Effector CD4-positive, alpha-beta T cell (primary cell): ENCODE measurements around the gene MTCL1.

Experiments
- DNase-seq: peaks from one replicate; pipeline ENCODE4 v3.0.0-alpha.2; 2020

MTCL1 gene

GRCh38 chr18:8794934-8795280, 89.6 kb downstream of the MTCL1 start:
- DNase-seq, result no peak

GRCh38 chr18:8795586-8796325, 90.4 kb downstream of the MTCL1 start:
- DNase-seq, result no peak

GRCh38 chr18:8797206-8797605, 91.8 kb downstream of the MTCL1 start:
- no peak for DNase-seq

GRCh38 chr18:8799001-8799400, 93.6 kb downstream of the MTCL1 start:
- DNase-seq, result no peak

DNA sequence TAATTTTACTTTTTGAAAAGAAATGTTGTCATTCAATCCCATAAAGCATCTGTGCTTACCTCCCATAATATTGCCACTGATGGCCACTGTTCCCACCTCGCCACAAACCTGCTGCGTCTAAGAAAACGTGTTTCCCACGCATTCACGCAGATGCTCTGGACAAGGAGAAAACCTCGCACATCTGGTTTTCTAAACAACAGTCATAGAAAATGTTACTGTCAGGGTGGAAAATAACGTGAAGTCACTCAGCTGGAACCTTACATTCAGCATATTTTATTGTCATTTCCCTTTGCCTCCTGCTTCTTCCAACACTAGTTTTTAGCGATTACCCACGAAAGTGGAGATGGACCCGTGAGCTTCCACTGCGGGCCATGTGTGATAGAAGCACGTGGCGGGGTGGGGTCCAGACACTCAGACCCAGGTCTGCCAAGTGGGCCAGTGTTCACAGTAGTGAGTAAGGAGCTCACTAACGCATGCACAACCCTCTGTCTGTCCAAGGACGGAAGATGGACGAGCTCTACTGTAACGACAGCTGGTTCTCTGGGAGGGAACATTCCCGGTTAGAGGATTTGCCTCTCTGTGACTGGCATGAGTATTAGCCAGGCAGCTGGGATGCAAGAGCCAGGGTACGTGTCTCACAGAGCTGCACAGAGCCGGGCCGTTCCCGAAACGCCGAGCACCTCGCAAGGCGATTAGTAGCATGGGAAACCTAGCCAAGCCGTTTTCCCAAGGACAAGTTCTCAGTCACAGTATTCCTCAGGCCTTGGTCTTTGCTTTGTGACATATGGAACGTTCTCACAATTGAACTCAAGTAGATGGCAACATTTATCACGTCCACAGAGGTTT, 94.5 kb downstream of the MTCL1 start:
- no peak for DNase-seq

DNA sequence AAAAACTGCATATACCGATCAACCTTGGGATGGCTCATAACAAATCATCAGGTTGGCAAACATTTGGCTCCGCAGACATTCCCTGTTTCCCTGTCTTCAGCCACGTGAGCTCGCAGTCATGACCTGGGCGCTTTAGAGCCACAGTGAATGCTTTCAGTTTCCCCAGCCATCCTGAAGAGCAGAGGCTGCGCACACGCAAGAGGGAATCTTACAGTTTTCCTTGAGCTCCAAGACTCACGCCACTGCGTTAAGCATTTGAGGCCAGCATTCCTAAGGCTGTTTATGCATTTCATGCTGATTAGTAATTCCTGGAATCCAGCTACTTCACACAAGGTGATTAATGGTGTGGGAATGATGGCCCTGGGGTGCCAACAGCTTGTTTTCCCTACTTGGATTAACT, 95.1 kb downstream of the MTCL1 start:
- no peak for DNase-seq

DNA sequence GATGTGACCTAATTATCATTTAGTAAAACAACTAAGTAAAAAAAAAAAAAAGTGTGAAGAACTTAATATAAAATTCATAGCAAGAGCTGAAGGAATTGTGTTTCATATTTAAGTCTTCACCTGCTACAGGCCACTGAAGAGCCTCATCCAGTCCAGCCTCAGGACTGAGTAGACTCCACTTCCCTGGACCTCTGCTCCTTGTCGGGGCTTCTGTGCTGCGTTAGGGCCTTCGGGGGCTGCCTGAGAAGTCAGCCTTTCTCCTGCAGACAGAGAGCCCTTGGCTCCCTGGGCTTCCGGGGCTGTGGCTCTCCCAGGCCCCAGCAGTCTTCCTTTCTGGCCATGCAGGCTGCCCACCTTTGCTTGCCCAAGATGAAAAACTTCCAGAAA, 95.5 kb downstream of the MTCL1 start:
- no peak for DNase-seq

GRCh38 chr18:8801263-8801901, 96.0 kb downstream of the MTCL1 start:
- DNase-seq, result no peak

DNA sequence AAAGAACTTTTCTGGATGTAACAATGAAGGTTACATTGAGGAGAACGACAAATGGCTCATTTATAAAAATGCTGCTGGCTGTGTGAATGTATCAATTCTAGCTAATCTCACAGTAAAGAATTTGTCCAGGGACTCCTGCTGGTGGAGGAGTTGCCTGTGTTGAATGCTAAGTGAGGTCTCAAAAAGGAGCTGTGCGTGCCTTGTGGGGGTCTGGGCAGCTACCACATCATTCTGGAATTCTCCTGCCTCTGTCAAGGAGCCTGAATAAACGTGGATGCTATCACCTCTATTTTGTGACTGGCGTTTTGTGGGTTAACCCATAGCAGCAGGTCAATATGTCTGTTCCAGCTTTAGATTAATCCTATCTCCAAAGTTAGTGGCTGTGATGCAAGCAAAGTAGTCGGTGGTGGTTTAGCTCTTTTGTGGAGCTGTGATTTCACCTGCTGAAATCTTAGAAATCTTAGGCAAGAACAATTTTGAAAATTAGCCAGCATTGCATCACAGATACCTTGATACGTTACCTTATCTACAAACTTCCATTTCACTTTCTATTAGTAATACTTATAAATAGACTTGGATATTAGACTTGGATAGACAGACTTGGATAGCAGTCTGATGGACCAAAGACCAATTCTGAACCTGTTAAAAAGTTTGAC, 96.8 kb downstream of the MTCL1 start:
- DNase-seq, result no peak

DNA sequence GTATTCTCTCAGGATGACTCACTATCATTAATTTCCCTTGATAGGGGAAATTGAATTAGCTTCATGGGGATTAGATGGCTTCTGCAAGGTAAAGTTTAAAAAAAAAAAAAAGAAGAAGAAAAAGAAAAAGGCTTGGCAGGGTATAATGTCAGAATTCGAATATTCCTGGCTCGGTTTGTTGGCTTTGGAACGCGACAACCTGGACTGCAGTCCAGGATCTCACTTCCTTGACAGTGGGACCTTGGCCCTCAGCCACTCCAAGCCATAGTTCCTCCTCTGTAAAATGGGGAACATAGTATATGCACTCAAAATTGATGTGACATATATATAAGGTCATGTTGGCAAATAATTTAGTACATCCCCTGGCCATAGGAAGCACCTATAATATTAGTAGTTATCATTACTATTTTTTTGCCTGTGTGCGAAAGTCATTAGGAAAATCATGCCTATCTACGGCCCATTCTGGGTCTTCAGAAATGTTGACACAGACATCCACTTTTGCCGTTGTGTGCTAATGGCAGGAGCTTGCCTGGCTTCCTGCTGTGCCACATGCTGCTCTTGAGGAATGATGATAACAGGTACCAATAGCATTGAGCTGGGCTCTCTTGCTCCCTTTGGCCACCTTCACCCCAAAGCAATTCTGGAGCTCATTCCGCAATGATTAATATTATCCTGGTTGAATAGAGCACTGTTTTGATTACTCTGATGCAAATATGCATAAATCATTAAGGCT, 97.9 kb downstream of the MTCL1 start:
- DNase-seq, result no peak

DNA sequence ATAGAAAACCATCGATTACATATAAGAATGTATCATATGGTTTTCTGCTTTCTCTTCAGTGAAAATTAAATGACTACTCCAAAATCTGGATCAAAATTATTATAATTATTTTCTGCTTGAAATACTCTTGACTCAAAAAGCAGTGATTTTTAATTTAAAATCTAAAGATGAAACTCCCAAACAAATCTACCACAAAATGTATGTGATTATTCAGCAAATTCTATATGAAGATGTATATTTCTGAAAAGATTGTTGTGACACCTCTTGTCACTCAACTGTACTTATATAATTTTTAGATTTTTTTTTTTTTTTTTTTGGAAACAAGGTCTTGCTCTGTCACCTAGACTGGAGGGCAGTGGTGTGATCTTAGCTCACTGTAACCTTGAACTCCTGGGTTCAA, 98.6 kb downstream of the MTCL1 start:
- no peak for DNase-seq

DNA sequence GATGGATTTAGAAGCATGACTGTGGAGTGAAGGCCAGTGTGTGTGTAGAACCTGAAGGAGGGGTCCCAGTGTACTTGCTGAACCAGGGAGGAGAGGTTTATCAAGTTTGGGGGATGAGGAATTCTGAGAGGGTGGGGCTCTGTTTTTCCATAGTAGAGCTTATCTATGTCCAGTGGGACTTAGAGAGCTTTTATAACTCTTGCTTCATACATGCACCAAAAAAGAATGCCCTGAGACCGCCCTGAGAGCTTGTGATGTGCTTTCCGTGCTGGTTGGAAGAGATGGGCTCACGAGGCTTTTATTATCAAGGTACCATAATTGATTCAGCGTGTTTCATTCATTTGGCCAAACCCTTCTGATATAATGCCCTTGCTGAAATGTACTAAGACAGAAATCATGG, 100.2 kb downstream of the MTCL1 start:
- no peak for DNase-seq

DNA sequence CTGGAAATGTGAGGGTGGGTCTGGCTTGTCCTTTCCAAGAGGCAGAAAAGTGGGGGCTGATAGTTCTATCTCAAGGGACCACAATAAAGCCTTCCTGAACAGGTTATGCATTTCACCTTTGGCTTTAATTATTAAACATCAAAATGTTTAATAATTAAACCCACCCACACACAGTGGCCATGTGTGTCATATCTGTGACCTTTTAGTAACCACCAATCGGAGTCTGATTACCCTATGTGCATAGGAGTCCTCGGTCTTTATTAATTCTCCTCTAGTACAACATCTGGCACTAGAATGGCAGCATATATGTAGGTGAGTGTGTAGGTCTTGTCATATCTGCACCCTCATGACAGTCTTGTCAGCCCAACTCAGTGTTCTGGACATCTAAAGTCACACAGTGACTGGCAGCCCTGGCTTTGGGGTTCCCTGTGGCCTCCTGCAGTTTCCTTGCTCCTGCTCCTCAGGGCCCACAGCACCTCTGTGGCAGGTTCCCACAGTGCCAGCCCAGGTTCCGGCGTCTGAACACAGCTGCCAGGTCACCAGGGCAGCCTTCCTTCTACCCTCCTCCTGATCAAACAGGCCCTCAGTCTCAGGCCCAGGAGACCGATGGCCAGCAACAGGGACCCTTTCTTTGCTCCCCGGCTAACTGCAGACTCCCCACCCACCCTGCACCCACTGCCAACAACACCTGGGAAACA, 100.9 kb downstream of the MTCL1 start:
- no peak for DNase-seq

DNA sequence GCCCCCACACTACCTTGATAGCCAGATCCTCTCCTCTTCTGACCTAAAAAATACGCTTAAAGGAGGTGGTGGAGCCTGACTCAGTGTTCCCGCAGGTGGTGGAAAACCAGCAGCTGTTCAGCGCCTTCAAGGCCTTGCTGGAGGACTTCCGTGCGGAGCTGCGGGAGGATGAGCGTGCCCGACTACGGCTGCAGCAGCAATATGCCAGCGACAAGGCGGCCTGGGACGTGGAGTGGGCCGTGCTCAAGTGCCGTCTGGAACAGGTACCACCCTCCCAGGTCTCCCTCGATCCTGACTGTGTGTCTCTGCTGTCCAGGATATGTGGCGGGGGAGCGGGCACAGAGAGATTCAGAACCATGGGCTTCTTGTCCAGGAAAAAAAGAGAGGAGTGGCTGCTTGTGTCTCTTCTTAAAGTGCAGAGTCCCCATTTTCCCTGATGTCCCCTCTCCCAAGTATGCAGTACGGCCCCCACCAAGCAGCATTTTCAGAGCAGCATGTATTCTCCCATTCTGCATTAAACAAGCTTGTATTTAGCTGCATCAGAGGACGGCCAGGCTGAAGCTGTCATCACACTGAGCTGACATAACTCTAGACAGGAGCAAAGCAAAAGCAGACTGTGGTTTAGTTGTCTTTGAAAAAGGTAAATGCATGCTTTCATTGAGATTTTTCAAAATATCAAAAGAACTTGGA, 101.6 kb downstream of the MTCL1 start:
- no peak for DNase-seq

- no peak for DNase-seq
Observed at GRCh38 chr18:8807488-8807805, 102.1 kb downstream of the MTCL1 start.

DNA sequence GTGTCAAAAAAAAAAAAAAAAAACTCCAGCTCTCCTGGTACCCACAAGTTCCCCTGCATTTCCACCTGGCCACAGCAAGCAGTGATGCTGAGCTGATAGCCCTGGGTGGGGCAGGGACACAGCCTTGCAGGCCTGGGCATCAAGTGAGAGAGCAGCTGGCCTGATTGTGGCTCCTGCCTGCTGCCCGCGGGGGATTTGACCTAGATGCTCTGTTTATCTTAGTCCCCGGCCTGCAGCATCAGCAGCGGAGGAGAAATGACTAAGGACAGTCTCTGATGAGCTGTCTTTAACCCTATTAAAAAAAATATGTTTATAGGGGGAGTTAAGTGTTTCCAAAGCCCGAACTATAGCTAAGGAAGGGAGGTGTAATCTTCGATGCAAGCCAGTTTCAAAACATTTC, 102.6 kb downstream of the MTCL1 start:
- DNase-seq, result no peak

DNA sequence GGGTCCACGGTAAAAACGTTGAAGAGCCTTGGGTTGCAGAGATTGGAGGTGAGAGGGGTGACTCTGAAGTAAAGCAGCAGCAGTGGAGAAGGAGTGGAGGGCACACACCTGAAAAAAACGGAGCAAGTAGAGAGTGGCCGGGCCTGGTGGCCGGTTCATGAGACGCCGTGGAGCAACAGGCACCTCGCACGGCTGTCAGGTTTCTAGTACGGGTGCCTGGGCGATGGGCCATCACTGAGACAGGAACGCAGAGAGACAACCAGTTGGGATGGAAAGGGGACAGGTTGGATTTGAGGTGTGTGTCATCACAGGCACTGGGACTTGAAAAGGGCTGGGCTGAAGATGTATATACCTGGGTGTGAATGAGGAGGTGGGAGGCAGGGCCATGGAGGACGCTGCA, 104.2 kb downstream of the MTCL1 start:
- DNase-seq, result no peak

DNA sequence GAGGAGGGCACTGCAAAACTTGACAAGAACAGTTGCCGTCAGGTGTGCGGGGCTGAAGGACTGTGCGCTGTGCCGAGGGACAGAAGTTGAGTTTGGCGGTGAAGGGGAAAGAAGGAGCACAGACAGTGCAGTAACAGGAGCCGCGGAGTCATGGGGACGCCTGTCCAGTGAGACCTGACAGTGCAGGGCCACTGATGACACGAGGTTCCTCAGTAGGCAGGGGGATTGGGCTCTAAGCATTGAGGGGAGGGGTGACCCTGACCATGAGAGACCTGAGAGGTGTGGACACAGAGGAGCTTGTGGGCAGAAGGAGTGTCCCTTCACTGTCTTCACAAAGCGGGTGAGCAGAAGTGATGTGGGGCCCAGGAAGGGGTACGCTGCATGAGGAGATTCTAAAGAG, 104.8 kb downstream of the MTCL1 start:
- DNase-seq, result no peak

- DNase-seq, result no peak
Observed at GRCh38 chr18:8811115-8811514, 105.8 kb downstream of the MTCL1 start.

DNA sequence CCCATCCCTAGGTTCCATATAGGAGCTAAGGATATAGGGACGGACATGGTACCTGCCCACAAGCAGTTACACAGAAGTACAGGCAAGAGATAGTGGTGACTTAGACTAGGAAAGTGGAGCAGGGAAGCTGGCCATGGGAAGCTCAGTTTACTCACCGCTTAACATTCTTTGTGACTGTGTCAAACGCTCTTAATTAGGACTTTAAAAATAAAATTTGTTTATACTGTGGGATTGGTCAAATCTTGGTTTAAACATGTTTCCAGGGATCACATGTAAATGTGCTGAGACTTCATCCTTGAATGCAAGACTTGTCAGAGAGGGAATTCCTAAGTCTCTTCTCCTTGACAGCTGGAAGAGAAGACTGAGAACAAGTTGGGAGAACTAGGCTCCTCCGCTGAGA, 107.3 kb downstream of the MTCL1 start:
- DNase-seq, result no peak

DNA sequence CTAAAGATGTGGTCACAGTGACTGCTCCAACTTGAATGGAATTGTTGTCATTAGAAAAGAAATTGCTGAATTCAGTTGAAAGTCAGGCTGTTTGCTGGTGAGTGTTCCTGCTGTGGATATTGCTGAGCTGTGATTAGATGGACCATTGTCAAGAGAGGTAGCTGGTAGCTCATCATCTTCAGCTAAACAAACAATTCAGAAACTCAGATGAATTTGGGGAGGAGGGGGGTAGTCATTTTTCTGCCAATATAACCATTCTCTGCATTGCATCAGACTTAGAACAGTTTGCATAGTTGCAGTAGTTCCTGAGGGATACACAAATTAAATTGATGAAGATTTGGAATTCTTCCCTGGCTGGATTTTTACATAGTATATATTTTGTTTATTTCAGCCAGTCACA, 108.3 kb downstream of the MTCL1 start:
- DNase-seq, result no peak

- no peak for DNase-seq
Observed at GRCh38 chr18:8814206-8814605, 108.8 kb downstream of the MTCL1 start.
